A549 (cell line): Measurements from ENCODE around the gene SNRPA1. TPM values are rescaled to one million over a fixed set of nuclear protein-coding genes. Genes with fewer than 3 reads are reported as not detected.
A peak's percentile ranks its signal among the peaks of the same experiment; 100 is the strongest.

Experiments
- ATAC-seq, 2 experiments: fragments of 200-7000 bp in 1 of 2; fragments of >200 bp in 1 of 2; cut with Nextera tagmentation in 1 of 2; cut with Tn5 transposase in 1 of 2; 3 replicates each; pipeline versions ENCODE4 v1.8.0 to v1.9.1; 2018 to 2020; ENCODE audit warnings: mild to moderate bottlenecking in 1 of 2, moderate library complexity in 1 of 2
- CTCF ChIA-PET: fragments of 300-600 bp; sonication (Branson Sonifier 250); formaldehyde crosslinking; extraction: SDS; loops from one replicate; lab custom pipeline; 2021; ENCODE audit warnings: antibody characterized with exemption, inconsistent platforms; lab: Yijun Ruan, JAX
- POLR2A ChIA-PET: fragments of 350-600 bp; formaldehyde crosslinking; extraction: SDS; loops from one replicate; lab custom pipeline; 2021; ENCODE audit warnings: antibody characterized with exemption, inconsistent platforms; lab: Yijun Ruan, JAX
- DNase-seq, 2 experiments: peaks; one replicate each; pipeline versions ENCODE4 v3.0.0 to v3.0.0-alpha.2; 2011 to 2016; ENCODE audit warnings: low read depth in 1 of 2, low spot score in 1 of 2
- FAIRE-seq: peaks from 2 replicates; lab custom pipeline; 2011; peaks lifted over from hg19 to GRCh38; lab: Jason Lieb, UNC
- H3K27ac ChIP-seq, 2 experiments: fragments of >200 bp; sonication (Bioruptor Twin); formaldehyde crosslinking; 3 replicates each; pipeline ENCODE4 v1.5.1; 2016 to 2017
- H3K4me1 ChIP-seq: fragments of >200 bp; sonication (Bioruptor Twin); formaldehyde crosslinking; 3 replicates; pipeline ENCODE4 v1.6.1; 2016
- H3K4me2 ChIP-seq: fragments of >200 bp; sonication (Bioruptor Twin); formaldehyde crosslinking; 3 replicates; pipeline ENCODE4 v1.6.1; 2016
- H3K4me3 ChIP-seq: fragments of >200 bp; sonication (Bioruptor Twin); formaldehyde crosslinking; 3 replicates; pipeline ENCODE4 v1.5.1; 2016
- H3K9me3 ChIP-seq: fragments of >200 bp; sonication (Bioruptor Twin); formaldehyde crosslinking; 3 replicates; pipeline ENCODE4 v1.6.1; 2016
- BHLHE40 ChIP-seq: IDR thresholded peaks from 2 replicates; pipeline ENCODE4 v1.6.1; 2012; ENCODE audit warnings: low read depth, low read length, inconsistent platforms
- CBX2 ChIP-seq: fragments of 200-600 bp; sonication (generic); IDR thresholded peaks from 2 replicates; pipeline ENCODE4 v1.6.1; 2016; ENCODE audit warnings: low read depth, mild to moderate bottlenecking, borderline replicate concordance
- CEBPB ChIP-seq, 2 experiments: fragments of >200 bp in 1 of 2; sonication (Bioruptor Twin) in 1 of 2; formaldehyde crosslinking in 1 of 2; IDR thresholded peaks; 2 replicates each; pipeline ENCODE4 v1.6.1; 2012 to 2016
- CTCF ChIP-seq: fragments of >200 bp; sonication (Bioruptor Twin); formaldehyde crosslinking; IDR thresholded peaks from 3 replicates; pipeline ENCODE4 v1.5.1; 2016
- ESRRA ChIP-seq: fragments of 150-350 bp; IDR thresholded peaks from 2 replicates; pipeline ENCODE4 v1.6.1; 2014; ENCODE audit warnings: mild to moderate bottlenecking, low read length, borderline replicate concordance
- FOSL2 ChIP-seq, 2 experiments: fragments of 450-650 bp in 1 of 2; fragments of >200 bp in 1 of 2; sonication (Bioruptor Twin) in 1 of 2; formaldehyde crosslinking; IDR thresholded peaks; 2 replicates each; pipeline versions ENCODE4 v1.5.0 to v1.6.1; 2016 to 2020; ENCODE audit warnings: mild to moderate bottlenecking in 1 of 2, moderate library complexity in 1 of 2
- GATA3 ChIP-seq: IDR thresholded peaks from 2 replicates; pipeline ENCODE4 v1.6.1; 2012; ENCODE audit warnings: borderline replicate concordance
- HES2 ChIP-seq: fragments of >200 bp; sonication (Bioruptor Twin); formaldehyde crosslinking; IDR thresholded peaks from 2 replicates; pipeline ENCODE4 v1.6.1; 2016
- HEYL ChIP-seq: fragments of 250-450 bp; sonication (Bioruptor Pico); IDR thresholded peaks from 2 replicates; pipeline ENCODE4 v1.8.0; 2021; ENCODE audit warnings: mild to moderate bottlenecking, moderate library complexity
- HOXA7 ChIP-seq: fragments of 250-450 bp; sonication (Bioruptor Pico); IDR thresholded peaks from 2 replicates; pipeline ENCODE4 v1.5.0; 2020; ENCODE audit warnings: mild to moderate bottlenecking, moderate library complexity
- JUN ChIP-seq, 2 experiments: fragments of >200 bp; sonication (Bioruptor Twin); formaldehyde crosslinking; IDR thresholded peaks; 2 replicates in 1 of 2; 3 replicates in 1 of 2; pipeline ENCODE4 v1.6.1; 2016 to 2017
- JUNB ChIP-seq: fragments of >200 bp; sonication (Bioruptor Twin); formaldehyde crosslinking; IDR thresholded peaks from 2 replicates; pipeline ENCODE4 v1.6.1; 2016
- MAZ ChIP-seq: fragments of 150-350 bp; IDR thresholded peaks from 2 replicates; pipeline ENCODE4 v1.6.1; 2014; ENCODE audit warnings: antibody characterized with exemption, low read depth, low read length, borderline replicate concordance
- NPAS2 ChIP-seq: fragments of 250-450 bp; sonication (Bioruptor Pico); IDR thresholded peaks from 2 replicates; pipeline ENCODE4 v1.8.0; 2022; ENCODE audit warnings: mild to moderate bottlenecking, moderate library complexity, borderline replicate concordance
- POLR2AphosphoS2 ChIP-seq: conservative IDR thresholded peaks from 2 replicates; pipeline ENCODE4 v1.6.1; 2012; ENCODE audit warnings: low read length, improper control_type of control experiment, inconsistent platforms
- RAD21 ChIP-seq, 2 experiments: fragments of >200 bp in 1 of 2; sonication (Bioruptor Twin) in 1 of 2; formaldehyde crosslinking in 1 of 2; IDR thresholded peaks in 1 of 2; conservative IDR thresholded peaks in 1 of 2; 2 replicates in 1 of 2; 3 replicates in 1 of 2; pipeline ENCODE4 v1.6.1; 2012 to 2018; ENCODE audit warnings: inconsistent platforms in 1 of 2
- RFX5 ChIP-seq: fragments of 450-650 bp; IDR thresholded peaks from 2 replicates; pipeline ENCODE4 v1.7.1; 2014; ENCODE audit warnings: antibody characterized with exemption, mild to moderate bottlenecking, moderate library complexity
- RNF2 ChIP-seq: fragments of 200-600 bp; sonication (generic); IDR thresholded peaks from 2 replicates; pipeline ENCODE4 v1.6.1; 2016; ENCODE audit warnings: low read depth, mild to moderate bottlenecking, antibody characterized with exemption, moderate library complexity, borderline replicate concordance
- TFCP2L1 ChIP-seq: fragments of 250-450 bp; sonication (Bioruptor Pico); IDR thresholded peaks from 2 replicates; pipeline ENCODE4 v1.5.0; 2021; ENCODE audit warnings: mild to moderate bottlenecking
- TP53 ChIP-seq: fragments of 250-450 bp; sonication (Bioruptor Pico); IDR thresholded peaks from 2 replicates; pipeline ENCODE4 v1.5.0; 2021; ENCODE audit warnings: mild to moderate bottlenecking, moderate library complexity
- ZFP36 ChIP-seq: fragments of 450-650 bp; IDR thresholded peaks from 2 replicates; pipeline ENCODE4 v1.6.1; 2014; ENCODE audit warnings: borderline replicate concordance; ENCODE audit not compliant: partially characterized antibody
- ZNF302 ChIP-seq: fragments of 250-450 bp; sonication (Bioruptor Pico); IDR thresholded peaks from 2 replicates; pipeline ENCODE4 v1.9.0; 2021; ENCODE audit warnings: inconsistent platforms, mild to moderate bottlenecking, moderate library complexity
- WGBS: methylation state at CpG from one replicate; pipeline ENCODE4 v1.1.6; 2017; ENCODE audit errors: missing lambda C conversion rate; 5-methylcytosine and 5-hydroxymethylcytosine counted together
- polyA plus RNA-seq, 4 experiments: library from polyadenylated mRNA; depleted of rRNA in 3 of 4; stranded (reverse); fragments of >200 nt; fragmentation: RNase III in 1 of 4; extraction: RNeasy Plus Mini Kit Qiagen cat#74134 plus additional on column Dnase treatment in 1 of 4; gene quantifications; 2 replicates in 3 of 4; 3 replicates in 1 of 4; pipeline ENCODE4 v1.2.3, GENCODE V29; 2011 to 2017

SNRPA1 gene
- polyA plus RNA-seq, 2 of the 4 experiments (the other 2 are of a cell fraction) = 140 to 177 TPM

GRCh38 chr15:101267320-101268104, 27.5 kb downstream of the SNRPA1 start:
- CTCF ChIA-PET = interaction anchor here (0.7 to 6.4 kb wide), 16 partner anchors 9 to 388 kb away, joined by 3 to 66 read pairs (median 4); no protein-coding TSS in a partner anchor
- Histone ChIP-seq H3K4me3 (no peak overlapping the region), H3K4me2 (no peak overlapping the region)
- no peak for DNase-seq
- peak; percentile 64; the same call in 1 of the 2 replicates for TF ChIP-seq POLR2AphosphoS2
- TF ChIP-seq JUNB = no peak
- TF ChIP-seq, all 56 proteins: peak for 1
- Histone ChIP-seq H3K4me1 (no peaks in the 10 kb centered on the region), H3K27ac (no peak overlapping the region), H3K9me3 (no peaks in the 10 kb centered on the region)
- WGBS = 81% methylated on average over 18 of the region's 18 CpGs
- POLR2A ChIA-PET = interaction anchor here (1.1 to 1.3 kb wide), 2 partner anchors 15 to 23 kb away, joined by 3 to 5 read pairs; partner anchors contain the start of gene CHSY1
- FAIRE-seq = no peak
- peak; percentile 10 to 33; a peak in 5 of 6 replicates for ATAC-seq

GRCh38 chr15:101266787-101267186, 28.3 kb downstream of the SNRPA1 start:
- ATAC-seq = peak; percentile 10 to 12; a peak in 3 of 6 replicates
- POLR2A ChIA-PET = no interaction called here
- CTCF ChIA-PET = interaction anchor here (0.6 to 6.4 kb wide), 9 partner anchors 9 to 389 kb away, joined by 3 to 66 read pairs (median 4); no protein-coding TSS in a partner anchor
- no peak for DNase-seq
- Histone ChIP-seq H3K27ac (no peak overlapping the region), H3K4me1 (no peaks in the 10 kb centered on the region), H3K4me2 (no peak overlapping the region), H3K9me3 (no peaks in the 10 kb centered on the region), H3K4me3 (no peak overlapping the region)
- 83% methylated on average over 9 of the region's 9 CpGs for WGBS
- FAIRE-seq = no peak
- TF ChIP-seq TFCP2L1 (no peak), CEBPB (IDR thresholded peaks at IDR 0.05) (no peak), RNF2 (no peak), JUNB (no peak), CTCF (no peak), GATA3 (no peak), RFX5 (no peak), ZNF302 (CRISPR knock-in tag) (no peak), HEYL (CRISPR knock-in tag) (no peak), FOSL2 (IDR thresholded peaks at IDR 0.05) (no peak), FOSL2 (CRISPR knock-in tag; IDR thresholded peaks at IDR 0.05) (no peak), TP53 (CRISPR knock-in tag) (no peak), BHLHE40 (no peak), RAD21 (conservative IDR thresholded peaks at IDR 0.05 in 1 of 2, IDR thresholded peaks at IDR 0.05 in 1 of 2) (no peak), ZFP36 (no peak), HOXA7 (no peak), MAZ (no peak), ESRRA (no peak), NPAS2 (CRISPR knock-in tag) (no peak)

GRCh38 chr15:101266034-101266433, 29.0 kb downstream of the SNRPA1 start:
- FAIRE-seq = no peak
- no peak overlapping the region for H3K27ac ChIP-seq

More at GRCh38 chr15:101266034-101266433, 29.0 kb downstream of the SNRPA1 start:
- ChIA-PET CTCF (interaction anchor here (1.3 to 6.4 kb wide), 2 partner anchors 9 to 178 kb away, joined by 3 to 66 read pairs; no protein-coding TSS in a partner anchor), POLR2A (no interaction called here)
- no peak for TF ChIP-seq HOXA7
- no peak for TF ChIP-seq TP53 (CRISPR knock-in tag)
- TF ChIP-seq JUN (IDR thresholded peaks at IDR 0.05) = no peak
- no peak for TF ChIP-seq CBX2
- TF ChIP-seq GATA3 = no peak
- TF ChIP-seq MAZ = no peak
- TF ChIP-seq HES2 = no peak
- 0 out of 6 replicates have a peak, but pooled peaks of 1 of the 2 experiments have one; percentile 0 for ATAC-seq
- WGBS = 70% methylated on average over 3 of the region's 3 CpGs
- no peaks in the 10 kb centered on the region for H3K4me1 ChIP-seq
- H3K4me2 ChIP-seq = no peak overlapping the region
- H3K9me3 ChIP-seq = no peaks in the 10 kb centered on the region
- H3K4me3 ChIP-seq = no peak overlapping the region
- DNase-seq = no peak
